Inflammatory macrophage treated with lipopolysaccharide for 1 hour (primary cell): ENCODE data around the gene MALRD1.
A peak's percentile ranks its signal among the peaks of the same experiment; 100 is the strongest.

Source experiments
- DNase-seq, 2 donors: peaks; one replicate each; pipeline ENCODE4 v3.0.0-alpha.2; 2020 to 2022

Gene MALRD1

DNA sequence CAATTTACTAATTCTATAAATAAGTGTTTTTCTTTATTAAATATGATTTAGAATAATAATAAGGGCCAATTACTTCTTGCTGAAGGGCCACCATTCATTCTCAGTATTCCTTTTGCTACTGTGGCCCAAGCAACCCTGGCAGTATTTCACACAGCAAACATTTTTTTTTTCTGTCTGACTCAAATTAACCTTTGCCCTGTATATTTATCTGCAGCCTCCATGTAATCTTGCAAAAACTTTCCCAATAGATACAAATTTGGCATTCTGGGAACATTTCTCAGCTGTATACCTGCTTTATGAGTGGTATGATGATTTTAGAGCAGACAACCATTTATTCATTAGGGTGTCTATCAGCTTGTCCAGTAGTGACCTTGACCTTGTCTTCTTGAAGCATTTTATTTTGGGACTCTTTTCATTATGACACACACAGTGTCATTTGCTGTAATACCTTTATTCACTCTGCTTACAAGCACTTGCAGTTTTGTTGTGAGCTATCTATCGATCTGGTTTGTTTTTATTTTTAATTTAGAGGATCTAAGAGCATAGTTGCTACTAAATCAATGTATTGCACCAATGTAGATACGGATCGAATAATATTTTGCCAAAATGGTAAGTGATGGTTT lies 607.9 kb downstream of the MALRD1 start:
- no peak for DNase-seq

DNA sequence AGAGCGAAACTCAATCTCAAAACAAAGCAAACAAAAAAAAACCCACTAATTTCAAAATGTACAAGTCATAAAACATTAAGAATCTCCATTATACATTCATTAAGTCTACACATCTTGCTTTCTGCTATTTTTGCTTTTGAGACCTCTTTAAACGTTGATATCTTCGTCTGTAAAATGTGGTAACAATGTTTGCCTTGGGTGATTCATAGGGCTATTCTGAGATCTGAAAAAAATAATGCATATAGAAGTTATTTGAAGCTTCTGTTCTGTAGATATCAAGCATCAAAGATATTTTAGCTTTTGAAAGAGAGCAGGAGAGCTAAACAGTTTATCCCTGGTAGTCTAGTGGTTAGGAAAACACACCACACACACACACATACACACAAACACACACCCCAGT lies 609.5 kb downstream of the MALRD1 start:
- no peak for DNase-seq

DNA sequence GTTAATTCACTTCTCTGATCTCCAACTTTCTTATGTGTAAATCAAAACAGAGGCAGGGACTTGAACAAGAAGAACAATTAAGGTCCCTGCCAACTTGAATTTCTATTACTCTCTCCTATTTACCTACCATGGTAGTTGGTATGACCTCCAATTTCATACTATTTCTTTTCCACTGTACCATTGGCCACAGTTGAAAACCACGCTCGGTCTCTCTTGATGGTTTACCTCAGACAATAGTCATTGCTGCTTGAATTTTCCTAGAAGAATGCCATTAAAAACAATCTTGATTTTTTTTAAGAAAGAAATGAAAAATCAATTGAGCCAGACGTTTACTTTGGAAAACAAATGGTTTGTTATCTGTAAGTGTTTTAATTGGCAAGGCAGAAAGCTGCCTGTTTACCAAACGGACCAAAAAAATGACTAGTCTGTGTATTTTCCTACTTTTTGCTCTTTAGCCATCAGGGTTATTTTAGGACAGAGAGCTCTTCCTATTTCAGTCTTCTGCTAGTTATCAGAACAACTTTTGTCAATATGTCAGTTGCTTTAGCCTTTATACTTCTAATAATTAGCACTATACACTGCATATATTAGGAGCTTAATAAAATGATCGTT lies 610.1 kb downstream of the MALRD1 start:
- DNase-seq = no peak

DNA sequence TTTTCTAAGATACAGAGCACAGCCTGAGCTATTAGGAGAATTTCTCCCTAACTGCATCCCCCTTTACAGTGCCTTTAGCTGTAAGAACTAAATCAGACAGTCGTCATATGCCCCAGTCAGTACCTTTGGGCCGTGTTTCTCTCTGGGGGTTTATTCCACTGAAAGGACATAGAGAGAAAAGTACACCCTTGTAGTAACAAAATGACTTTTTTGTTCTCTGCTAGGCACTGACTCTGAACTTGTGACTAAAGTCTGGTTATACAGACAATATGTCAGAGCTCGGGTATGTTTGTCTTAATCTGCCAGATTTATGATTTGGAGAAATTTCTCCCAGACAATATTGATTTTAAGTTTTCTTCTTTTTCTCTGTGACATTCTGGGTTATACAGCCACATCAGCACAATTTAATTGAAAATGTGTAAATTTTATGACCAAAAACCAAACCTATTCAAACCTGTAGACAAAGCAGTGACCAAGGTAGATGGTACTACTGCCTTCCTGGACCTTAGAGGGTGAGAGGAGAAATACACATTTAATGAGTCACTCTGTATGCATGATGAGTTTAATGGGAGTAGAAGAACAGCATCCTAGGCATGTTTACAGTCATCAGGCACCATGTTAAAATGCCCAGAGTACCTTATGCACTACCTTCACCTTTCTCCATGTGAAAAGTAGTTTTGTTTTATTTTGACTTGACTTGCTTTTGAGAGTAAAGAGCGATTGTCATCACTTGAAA lies 611.5 kb downstream of the MALRD1 start:
- no peak for DNase-seq

DNA sequence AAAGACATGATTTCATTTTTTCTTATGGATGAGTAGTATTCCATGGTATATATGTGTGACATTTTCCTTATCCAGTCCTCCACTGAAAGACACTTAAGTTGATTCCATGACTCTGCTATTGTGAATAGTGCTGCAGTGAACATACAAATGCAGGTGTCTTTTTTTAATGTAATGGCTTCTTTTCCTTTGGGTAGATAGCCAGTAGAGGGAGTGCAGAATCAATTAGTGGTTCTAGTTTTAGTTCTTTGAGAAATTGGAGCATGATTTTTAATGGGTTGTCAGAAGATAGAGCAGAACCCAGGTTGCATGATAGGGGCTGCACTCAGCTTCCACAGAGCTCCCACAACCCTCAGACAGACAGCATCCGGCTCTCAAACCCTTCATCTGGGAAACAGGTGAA lies 614.7 kb downstream of the MALRD1 start:
- DNase-seq = peak in 1 of 2 donors; percentile 14

DNA sequence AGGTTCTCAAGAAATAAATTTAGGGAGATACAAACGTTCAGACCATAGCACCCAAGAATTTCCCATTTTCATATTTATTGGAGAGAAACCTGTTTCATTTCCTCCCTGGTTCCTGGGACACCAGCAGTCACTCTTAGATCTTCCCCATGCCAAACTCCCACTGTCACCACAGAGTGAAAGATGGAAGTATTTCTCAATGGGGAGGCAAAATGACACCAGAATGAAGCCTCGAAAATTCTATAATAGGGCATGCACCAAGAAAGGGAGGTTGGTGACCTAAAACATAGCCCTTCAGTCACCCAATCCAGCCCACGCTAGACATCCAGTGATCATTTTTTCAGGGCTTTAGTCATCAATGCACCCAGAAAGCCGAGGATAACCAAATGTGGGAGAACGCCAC lies 619.5 kb downstream of the MALRD1 start:
- DNase-seq = peak; percentile 56 to 70

DNA sequence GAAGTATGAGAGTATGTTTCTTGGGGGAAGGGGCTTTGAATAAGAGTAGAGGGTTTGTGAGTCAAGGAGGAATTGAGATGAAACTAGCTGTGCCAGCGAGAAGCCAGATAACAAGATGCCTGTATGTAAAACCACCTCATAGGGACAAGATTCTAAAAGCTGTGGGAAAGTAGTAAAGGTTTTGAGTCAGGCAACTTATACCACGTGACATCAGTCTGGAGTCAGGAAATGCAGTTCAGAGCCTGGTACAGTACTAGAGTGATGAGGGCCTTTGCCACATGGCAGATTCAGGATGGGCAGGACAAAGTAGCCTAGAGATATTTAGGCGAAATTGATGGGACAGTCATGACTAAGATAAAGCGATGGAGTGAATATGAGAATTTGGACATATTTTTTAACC lies 627.5 kb downstream of the MALRD1 start:
- no peak for DNase-seq

DNA sequence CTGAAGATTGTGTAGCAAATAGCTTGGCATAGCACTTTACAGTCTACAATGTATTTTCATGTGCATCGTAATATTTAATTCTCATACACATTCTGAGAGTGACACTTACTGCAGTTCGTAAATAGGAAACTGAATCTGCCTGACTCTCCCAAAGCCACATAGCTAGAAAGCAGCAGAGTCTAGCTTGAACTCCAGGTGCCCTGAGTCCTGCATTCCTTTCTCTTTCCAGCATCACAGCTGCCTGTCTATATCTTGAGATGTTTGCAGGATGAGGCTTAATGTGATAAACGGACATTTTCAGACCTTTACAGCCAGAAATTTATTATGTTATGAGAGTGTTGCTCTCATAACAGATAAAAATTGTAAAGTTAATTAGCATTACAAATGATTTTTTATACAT lies 634.8 kb downstream of the MALRD1 start:
- no peak for DNase-seq

DNA sequence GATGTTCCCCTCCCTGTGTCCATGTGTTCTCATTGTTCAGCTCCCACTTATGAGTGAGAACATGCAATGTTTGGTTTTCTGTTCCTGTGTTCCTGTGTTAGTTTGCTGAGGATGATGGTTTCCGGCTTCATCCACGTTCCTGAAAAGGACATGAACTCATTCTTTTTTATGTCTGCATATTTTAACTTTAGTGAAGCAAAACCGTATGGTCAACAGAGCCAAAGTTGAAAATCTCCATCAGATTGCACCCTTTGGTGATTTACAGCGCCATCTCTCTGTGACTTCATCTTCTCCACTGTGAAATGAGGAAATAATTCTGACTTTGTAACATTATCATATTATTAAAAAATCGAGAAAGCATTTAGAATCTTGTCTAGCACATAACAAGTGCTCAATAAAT lies 635.4 kb downstream of the MALRD1 start:
- no peak for DNase-seq

DNA sequence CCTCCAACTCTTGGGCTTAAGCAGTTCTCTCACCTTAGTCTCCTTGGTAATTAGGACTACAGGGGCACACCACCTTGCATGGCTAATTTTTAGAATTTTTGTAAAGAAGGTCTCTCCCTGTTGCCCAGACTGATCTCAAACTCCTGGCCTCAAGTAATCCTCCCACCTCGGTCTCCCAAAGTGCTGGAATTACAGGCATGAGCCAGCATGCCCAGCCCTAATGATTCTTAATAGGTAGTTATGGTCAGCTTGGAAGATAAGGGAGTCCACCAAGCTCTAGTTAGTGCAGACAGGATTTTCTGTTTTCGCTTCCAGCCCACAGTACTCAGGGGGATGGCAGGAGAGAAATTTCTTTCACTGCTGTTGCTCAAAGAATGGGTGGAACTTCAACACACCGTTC lies 639.7 kb downstream of the MALRD1 start:
- DNase-seq = no peak

DNA sequence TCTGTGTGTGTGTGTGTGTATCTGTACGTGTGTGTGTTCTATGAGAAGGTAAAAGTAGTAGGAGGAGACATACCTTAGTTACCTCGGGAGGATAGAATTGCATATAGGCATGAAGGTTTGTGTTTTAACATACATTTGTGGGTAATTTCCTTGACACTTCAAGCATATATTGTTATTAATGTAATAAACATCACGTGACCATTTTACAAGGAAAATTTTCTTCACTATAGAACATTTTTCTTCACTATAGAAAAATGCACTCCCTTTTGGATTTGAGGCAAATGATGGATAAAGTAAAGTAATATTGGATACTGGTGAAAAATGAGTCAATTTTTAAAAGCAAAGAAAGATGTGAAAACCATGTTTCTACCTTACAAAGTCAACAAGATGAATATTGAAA lies 640.6 kb downstream of the MALRD1 start:
- DNase-seq = no peak

DNA sequence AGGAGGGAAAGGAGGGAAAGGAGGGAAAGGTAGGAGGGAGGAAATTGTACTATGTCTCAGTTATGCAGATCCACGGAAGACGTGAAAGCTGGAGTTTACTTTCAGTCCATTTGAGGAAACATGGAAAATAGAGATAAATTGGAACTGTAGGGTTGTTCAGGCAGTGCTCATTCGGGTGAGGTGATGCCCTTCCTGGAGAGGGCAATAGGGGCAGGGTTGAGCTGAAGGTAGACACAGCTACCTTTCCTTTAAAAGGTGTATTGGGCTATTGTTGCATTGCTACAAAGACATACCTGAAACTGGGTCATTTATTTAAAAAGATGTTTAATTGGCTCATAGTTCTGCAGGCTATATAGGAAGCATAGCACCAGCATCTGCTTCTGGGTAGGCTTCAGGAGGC lies 650.7 kb downstream of the MALRD1 start:
- DNase-seq = no peak

DNA sequence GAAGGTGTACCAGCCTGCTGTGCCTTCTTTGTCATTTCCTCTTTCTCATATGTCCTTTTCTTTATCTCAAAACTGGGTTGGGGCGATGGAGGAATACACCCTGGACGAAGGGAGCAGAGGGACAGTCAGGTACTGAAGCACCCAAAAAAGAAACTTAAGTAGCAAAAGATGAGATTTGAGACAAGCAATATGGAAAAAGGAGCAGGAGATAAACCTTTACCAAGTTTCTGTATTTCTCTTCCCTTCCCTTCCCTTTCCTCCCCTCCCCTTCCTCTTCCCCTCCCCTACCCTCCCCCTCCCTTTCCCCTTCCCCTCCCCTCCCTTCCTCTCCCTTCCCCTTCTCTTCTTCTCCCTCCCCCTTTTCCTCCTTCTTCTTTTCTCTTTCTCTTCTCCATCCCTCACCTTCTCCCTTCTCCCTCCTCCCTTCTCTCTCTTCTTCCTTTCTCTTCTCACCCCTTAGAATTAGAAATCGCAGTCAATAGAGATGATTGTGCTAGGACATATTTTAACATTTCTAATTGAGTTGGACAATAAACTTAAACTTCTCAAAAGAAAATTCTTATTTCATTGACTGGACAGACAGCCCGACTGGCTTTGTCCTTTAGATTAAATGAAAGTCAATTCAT lies 652.9 kb downstream of the MALRD1 start:
- no peak for DNase-seq

DNA sequence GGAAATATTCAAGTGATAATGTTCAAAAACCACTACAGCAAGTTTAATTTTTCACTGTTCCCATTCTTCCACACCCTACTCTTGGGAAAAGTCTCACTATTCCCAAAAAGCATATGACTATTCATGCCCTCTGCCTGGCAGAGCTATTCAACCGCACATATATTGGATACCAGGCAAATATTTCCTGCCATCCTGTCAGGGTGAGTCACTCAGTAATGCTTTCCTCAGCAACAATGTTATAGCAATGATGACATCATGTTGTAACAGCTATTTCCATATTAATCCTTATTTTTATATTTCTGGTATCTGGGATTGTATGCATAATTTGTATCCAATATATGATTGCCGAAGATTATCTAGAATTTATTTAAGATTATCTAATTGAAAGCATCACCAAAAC lies 653.6 kb downstream of the MALRD1 start:
- no peak for DNase-seq

DNA sequence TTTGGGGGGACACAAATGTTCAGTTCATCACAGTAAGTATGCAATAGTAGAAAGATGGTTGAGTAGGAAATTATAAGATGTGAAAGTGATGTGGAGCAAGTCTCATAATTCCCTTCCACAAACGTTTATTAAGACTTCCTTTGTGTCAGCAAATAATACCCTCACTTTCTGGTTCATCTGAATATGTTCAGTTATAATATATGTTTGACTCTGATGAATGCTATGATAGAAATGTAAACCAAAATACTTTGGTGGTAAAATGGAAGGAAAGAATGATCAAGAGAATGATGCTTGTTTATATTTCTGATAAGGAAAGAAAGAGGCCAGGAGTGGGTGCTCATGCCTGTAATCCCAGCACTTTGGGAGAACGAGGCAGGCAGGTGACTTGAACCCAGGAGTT lies 655.9 kb downstream of the MALRD1 start:
- DNase-seq = no peak

DNA sequence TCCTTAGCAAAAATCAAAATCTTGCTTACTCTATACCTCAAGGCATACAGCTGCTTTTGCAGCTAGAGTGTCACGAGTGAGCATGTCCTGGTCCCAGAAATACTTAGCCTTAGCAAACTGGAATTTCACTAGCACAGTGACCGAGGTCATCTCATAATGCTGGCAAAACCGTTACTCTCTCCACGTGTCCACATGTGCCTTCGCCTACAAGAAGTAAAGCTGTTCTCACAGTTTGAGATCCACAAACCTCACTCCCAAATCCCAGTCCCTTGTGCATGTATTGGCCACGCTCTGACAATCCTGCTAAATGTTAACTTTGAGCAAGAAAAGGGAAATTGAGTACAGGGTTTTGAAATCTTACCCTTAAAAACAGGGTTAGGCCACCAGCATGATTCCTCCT lies 656.6 kb downstream of the MALRD1 start:
- no peak for DNase-seq

DNA sequence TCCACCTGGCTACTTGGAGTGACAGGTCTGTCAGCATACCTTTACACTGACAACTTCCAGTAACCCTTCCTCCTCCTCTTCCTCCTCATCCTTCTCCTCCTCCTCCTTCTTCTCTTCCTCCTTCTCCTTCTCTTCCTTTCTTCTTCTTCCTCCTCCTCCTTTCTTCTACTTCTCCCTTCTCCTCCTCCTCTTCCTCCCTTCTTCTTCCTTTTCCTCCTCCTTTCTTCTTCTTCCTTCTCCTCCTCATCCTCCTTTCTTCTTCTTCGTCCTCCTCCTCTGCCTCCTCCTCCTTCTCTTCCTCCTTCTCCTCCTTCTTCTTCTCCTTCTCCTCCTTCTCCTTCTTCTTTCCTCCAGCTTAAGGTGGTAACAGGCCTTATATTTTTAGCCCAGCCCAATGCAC lies 658.3 kb downstream of the MALRD1 start:
- DNase-seq = no peak

DNA sequence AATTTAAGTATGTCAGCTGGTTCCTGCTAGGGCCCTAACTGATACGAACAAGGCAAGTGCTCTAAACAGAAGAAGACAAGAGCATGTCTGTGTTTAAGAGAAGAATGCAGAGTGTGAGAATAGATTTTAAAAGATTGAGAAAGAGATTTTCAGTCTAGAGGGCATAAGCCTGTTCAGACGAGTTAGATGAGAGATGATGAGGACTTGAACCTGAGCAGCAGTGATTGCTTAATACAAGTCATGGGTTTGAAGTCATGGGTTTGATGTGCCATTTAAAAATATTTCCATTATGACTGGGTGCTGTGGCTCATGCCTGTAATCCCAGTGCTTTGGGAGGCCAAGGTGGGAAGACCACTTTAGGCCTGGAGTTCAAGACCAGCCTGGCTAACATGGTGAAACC lies 658.8 kb downstream of the MALRD1 start:
- DNase-seq = no peak

DNA sequence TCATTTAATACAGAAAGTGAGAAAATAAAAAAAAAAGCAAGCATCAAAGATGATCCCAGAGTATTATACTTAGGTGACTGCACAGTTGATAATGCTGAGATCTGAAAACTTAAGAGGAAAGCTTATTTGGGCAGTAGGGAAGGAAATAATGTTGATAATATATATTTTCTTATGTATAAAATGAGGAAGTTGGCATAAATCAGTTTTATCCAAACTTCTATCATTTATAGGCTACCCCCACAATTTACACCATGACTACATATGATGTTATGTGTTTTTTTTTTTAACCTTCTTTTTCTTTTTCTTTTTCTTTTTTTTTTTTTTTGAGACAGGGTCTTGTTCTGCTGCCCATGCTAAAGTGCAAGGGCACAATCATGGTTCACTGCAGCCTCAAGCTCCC lies 659.4 kb downstream of the MALRD1 start:
- no peak for DNase-seq

DNA sequence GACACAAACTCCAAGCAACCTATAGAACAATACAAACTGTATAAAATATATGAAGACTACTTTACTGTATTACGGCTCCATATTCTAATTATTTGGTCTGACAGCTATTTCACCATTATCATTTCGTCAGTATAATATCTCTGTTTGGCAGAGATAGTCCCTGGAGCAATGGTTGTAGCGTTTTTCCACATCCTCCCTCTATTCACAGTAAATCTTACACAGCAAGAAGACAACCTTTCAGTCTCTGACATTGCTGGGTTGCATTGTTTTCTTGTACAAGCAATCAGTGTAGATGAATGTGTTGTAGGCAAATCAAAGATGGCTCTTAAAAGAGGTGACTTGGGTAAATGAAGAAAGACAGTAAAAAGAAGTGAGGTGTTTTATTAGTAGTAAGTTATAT lies 662.0 kb downstream of the MALRD1 start:
- DNase-seq = no peak

DNA sequence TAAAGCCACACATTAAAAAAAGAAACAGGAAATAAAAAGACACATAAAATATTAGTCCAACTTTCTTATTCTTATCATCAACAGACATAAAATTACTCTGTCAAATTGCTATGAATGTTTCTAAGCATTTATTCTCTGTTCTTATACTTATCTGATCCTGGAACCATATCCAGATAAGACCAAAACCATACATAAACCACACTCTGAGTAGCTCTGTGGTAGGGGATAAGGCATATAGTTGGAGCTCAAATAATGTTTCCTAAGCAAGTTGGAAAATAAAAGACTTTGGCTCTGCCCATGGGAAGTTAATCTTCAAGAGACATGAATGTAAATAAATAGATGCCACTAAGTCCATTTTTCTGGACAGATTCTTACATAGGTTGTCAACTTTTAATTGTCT lies 664.6 kb downstream of the MALRD1 start:
- DNase-seq = no peak

DNA sequence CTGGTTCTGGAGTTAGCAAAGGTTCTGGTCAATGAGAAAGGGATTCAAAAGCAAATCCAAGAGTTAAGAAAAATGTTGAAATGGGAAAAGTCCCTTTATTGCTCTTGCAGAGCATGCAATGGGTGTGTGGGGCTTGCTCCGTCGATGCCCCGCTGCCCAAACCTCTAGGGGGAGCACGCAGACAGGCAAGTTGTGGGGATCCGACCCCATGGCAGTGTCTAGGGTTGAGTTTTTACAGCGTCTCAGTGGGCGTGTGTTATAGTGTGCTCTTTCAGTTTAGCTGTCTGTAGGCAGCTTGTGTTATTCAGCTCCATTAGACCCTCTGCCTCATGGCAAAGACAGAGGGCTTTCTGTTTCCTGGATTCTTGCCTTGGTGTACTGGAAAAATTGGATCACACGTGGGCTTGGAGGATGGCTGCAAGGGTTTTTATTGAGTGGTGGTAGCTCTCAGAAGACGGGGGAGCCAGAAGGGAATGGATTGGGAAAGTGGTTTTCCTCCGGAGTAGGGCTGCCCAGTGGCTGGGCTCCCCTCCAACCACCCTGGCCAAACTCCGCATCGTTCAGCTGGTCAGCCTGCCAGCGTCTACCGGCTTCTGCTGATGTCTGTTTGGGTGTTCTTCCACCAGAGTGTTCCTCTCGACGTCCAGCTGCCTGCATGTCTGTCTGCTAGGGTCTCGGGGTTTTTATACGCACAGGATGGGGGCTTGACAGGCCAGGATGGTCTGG lies 665.4 kb downstream of the MALRD1 start:
- DNase-seq = no peak

DNA sequence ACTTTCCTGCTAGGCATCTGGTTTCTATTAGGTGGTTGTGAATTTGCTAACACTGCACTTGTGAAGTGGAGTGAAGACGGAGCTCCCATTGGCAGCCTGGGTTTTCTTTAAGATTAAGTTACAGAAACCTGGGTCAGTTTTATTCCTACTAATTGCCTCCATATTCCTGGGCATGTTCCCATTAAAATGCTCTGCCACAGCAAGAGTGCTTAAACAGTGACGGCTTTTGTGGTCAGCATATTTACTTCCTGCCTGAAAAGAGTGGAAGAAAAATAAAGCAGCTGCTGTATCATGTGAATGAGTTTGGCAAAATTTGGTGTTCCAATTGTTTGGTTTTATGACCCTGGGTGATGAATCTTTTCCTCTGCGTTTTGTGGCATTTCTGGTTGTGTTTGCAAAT lies 670.7 kb downstream of the MALRD1 start:
- DNase-seq = no peak
